HG03457 (cell line): Measurements from ENCODE around the gene ECSCR.
"Not testable (repeated sequence)": the region's sequence is repeated elsewhere in the genome, so short reads cannot be mapped to it uniquely, and the experiment has no call there.

Experiments used
- ATAC-seq: cut with Tn5 transposase; IDR thresholded peaks from one replicate; pipeline ENCODE4 v1.9.1; 2021; ENCODE audit warnings: moderate number of reproducible peaks; ENCODE audit not compliant: unreplicated experiment

The ECSCR gene, protein sequence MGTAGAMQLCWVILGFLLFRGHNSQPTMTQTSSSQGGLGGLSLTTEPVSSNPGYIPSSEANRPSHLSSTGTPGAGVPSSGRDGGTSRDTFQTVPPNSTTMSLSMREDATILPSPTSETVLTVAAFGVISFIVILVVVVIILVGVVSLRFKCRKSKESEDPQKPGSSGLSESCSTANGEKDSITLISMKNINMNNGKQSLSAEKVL

DNA sequence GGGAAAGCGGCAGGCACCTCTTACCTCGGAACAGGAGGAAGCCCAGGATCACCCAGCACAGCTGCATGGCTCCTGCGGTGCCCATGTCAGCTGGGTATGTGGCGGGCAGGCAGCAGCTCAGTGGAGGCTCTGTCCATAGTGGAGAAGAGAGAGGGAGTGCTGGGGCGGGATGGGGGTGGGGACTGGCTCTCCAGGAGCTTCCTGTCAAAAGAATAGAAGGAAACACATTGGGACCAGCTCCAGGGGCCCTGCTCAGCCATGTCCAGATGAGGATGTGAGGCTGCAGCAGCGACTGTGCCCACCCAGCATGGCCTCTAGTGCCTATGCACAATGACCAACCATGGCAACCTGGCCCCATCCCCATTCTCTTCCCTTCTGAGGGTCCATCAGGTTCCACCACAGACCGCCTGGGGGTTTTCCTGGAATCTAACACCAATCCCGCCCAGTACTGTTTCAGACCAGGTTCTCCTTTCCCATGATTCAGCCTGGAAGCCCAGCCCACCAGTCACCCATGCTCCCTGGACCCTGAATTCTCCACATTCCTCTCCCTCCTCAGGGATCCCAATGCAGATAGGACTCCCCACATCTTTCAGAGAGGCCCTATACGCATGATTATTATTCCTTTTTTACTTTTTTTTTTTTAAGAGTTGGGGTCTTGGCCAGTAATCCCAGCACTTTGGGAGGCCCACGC lies at the start of gene ECSCR:
TSS of gene ECSCR (minus strand) at position 158 of the 691 bp plus-strand sequence. CDS start at position 85, 73 bp downstream.
- no peak for ATAC-seq

DNA sequence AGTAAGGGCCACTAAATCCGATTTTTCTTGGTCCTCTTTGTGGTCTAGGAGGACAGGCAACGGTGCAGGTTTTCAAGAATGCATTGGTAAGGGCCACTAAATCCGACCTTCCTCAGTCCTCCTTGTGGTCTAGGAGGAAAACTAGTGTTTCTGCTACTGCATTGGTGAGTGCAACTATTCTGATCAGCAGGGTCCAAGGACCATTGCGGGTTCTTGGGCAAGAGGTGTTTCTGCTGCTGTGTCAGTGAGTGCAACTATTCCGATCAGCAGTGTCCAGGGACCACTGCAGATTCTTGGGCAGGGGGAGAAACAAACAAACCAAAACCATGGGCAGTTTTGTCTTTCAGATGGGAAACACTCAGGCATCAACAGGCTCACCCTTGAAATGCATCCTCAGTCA lies 42.2 kb upstream of the ECSCR start:
- ATAC-seq = not testable (repeated sequence)

DNA sequence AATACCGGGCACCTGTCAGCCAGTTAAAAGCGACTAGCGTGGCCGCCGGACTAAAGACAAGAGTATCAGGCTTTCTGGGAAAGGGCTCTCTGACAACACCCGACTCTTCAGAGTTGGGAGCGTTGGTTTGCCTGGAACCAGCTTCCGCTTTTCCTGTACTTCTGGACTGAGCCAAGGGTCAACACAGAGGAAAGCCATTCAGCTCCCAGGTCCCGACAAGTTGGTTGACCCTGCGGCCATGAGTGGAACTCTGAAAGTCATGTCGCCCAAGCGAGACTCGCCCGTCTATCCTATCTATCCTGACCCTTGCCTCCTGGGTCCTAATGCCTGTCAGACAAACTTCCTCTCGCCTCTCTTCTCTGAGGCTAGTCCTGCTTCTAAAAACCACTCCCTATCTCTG lies 41.3 kb upstream of the ECSCR start:
- ATAC-seq = not testable (repeated sequence)

DNA sequence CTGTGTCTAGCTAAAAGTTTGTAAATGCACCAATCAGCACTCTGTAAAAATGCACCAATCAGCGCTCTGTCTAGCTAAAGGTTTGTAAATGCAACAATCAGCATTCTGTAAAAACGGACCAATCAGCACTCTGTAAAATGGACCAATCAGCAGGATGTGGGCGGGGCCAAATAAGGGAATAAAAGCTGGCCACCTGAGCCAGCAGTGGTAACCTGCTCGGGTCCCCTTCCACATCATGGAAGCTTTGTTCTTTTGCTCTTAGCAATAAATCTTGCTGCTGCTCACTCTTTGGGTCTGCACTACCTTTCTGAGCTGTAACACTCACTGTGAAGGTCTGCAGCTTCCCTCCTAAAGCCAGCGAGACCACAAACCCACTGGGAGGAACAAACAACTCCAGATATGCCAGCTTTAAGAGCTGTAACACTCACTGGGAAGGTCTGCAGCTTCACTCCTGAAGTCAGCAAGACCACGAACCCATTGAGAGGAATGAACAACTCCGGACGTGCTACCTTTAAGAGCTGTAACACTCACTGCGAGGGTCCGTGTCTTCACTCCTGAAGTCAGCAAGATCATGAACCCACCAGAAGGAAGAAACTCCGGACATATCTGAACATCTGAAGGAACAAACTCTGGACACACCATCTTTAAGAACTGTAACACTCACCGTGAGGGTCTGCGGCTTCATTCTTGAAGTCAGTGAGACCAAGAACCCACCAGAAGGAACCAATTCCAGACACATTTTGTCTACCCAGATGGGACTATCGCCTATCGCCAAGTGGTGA lies 40.7 kb upstream of the ECSCR start:
- ATAC-seq = not testable (repeated sequence)

DNA sequence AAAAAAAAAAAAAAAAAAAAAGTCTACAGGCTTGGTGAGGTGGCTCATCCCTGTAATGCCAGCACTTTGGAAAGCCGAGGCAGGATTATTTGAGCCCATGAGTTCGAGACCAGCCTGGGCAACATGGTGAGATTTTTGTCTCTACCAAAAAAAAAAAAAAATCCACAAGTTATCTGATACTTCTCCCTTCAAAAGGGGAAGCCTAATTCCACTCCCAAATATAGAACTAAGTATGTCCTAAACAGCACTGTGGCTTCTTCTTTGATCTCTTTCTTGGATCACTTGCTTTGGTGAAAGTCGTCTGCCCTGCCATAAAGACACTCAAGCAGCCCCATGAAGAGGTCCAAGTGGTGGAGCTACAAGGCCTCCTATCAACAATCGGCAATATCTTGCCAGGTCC lies 38.8 kb upstream of the ECSCR start:
- ATAC-seq = no peak

DNA sequence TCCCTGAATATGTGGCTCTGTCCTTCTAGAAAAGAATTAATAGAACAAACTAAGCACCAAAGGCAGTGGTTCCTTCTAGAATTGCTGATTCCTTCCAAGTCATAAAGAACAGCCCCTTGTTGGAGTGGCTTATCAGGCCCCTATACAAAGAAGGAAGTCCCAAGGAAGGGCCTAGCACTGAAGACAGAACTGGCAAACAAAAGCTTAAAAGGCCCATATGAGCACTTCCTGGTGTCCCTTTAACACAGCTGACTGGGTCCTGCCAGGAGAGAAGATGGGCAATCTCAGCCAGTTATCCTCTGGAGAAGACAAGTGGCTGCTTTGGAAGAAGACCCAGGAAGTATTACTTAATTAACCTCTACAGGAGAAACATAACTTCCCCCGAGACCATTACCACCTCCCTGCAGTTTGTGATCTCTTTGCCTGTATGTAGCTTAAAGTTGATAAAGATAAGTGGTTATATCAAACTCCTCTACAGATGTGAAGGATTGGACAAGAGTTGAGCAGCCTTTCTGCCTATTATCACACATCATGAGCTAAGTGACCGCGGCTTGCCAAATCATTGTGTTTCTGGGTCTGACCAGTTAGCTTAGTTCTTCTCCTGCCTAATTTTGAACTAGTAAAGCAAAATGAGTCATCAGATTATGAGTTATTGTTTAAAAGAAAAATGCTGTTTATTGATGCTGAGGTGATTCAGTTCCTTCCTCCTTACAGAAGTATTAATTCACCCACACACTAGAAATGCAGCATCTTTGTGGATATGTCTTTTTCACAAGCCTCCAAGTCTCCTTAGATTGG lies 33.3 kb upstream of the ECSCR start:
- no peak for ATAC-seq

DNA sequence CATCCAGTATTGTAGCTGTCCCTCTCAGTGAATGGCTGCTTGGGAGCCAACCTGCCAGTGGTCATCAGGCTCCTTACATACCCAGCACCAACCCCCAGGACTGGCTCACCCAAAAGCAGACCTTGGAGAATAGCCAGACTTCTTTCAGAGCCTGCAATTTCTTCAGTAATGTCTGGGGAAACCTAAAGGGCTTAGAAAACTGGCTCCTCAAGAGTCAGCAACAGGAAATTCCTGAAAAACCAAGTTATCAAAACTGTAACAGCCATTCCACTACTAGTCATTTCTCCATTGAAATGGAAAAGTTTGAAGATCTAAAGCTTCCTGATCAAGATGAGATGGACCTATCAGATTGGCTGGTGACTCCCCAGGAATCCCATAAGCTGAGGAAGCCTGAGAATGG lies 32.3 kb upstream of the ECSCR start:
- no peak for ATAC-seq

DNA sequence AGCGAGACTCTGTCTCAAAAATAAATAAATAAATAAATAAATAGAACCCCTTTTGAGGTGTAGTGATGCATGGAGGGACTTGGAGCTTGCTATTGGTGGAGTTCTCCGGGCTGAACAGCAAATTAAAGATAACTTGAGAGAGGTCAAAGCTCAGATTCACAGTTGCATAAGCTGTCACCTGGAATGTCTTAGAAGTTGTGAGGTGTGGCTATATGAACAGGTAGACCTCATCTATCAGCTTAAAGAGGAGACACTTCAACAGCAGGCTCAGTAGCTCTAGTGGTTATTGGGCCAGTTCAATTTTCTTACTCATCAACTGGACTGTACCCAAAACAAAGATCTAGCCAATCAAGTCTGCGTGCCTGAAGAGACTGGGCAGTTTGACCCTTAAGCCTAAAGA lies 31.7 kb upstream of the ECSCR start:
- ATAC-seq = no peak

DNA sequence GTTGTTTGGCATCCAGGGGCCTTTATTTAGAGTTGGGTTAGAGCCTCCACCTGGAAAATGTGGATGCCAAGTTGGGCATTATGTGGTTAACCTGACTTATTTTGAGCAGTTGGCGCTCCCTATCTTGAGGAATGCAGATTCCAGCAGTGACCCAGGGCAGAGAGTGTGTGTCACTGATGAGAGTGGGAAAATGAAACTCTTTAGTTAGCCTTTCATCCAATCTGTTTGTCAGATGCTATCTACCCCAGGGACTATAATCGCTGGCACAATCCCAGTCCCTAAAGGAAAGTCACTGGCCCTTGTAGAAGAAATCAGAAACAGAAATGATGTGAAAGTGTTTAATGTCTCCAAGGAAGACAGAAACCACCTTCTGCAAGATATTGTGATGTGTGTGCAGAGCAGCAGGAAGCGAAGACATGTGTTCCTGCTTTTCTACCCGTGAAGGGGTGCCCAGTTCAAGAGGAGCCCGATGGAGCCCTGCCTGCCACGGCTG lies 30.2 kb upstream of the ECSCR start:
- ATAC-seq = no peak

DNA sequence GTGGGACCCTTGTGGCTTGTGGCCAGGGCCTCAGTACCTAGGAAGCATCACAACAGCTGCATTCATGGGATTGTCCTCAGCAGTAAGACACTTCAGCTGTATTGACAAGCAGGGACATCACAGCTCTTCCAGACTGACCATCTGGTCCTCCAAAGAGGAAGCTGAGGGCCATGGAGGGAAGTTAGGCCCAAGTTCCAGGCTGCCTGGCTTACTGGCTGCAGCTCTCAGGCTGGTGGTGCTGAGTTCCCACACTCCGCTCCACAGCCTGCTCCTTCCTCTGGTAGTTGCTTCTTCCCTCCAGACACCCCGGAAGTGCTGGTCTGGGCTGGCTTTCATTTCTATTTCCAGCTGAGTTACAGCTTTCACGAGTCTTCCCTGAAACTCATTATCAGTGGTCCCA lies 25.7 kb upstream of the ECSCR start:
- ATAC-seq = no peak

DNA sequence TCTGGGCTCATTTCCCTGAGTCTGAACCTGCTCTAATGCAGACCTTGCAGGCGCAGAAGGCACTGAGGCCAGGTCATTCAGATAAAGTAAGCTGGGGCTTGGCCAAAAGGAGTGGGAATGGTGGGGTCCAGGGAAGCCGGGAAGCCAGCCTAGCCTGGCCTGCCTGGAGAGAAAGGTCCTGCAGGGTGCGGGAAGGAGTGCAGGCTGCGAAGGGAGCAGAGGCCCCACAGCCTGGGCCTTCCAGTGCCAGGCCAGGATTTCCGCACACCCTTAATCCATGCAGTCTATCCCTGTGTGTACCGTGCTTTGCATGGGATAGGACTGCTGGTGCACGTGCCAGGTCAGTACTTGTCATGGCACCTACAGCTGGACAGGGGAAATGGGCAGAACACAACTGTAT lies 23.7 kb upstream of the ECSCR start:
- no peak for ATAC-seq

DNA sequence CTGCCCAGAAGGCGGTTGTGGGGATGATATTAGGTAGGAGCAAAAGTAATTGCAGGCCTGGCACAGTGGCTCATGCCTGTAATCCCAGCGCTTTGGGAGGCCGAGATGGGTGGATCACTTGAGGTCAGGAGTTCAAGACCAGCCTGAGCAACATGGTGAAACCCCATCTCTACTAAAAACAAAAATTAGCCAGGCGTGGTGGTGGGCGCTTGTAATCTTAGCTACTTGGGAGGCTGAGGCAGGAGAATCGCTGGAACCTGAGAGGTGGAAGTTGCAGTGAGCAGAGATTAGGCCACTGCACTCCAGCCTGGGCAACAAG lies 20.3 kb upstream of the ECSCR start:
- not testable (repeated sequence) for ATAC-seq

DNA sequence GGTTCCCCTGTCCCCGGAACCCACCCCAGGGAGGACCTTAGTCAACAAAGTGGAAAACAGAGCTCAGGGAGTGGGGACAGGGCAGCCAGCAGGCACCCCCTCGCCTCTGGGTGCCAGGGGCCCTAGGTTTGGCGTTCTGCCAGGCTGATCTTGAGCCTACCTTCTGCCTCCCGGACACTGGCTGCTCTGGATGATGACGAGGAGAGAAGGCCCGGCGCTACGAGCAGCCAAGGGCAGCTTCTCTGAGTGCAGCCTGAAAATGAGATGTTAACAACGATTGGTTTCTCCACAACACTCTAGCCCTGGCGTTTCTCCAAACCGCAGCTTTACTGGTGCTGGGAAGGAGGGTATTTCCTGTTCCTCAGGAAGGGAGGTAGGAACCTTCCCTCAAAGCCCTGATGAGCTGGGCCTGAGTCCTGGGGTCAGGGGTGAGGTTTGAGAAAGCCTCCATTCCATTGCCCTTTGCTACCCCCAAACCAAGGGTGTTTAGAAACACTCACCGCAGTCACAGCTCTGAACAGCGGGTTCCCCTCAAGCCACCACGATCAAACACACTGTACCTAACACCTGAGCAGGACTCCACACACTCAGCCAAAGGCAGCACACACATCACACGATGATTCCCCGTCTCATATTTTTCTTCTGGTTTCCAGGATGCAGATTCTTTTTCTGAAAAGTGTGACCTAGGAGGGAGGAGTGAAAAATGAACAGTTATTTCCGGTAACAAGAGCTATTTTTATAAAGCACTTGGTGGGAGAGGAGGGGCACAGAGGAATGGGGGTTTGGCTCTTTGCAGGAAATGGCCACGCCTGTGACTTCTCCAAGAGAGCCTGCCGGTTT lies 19.7 kb upstream of the ECSCR start, which contains the start of gene STING1:
TSS of gene STING1 (minus strand) at position 709 of the 840 bp plus-strand sequence. CDS start 1,054 bp downstream, outside the sequence.
- no peak for ATAC-seq

DNA sequence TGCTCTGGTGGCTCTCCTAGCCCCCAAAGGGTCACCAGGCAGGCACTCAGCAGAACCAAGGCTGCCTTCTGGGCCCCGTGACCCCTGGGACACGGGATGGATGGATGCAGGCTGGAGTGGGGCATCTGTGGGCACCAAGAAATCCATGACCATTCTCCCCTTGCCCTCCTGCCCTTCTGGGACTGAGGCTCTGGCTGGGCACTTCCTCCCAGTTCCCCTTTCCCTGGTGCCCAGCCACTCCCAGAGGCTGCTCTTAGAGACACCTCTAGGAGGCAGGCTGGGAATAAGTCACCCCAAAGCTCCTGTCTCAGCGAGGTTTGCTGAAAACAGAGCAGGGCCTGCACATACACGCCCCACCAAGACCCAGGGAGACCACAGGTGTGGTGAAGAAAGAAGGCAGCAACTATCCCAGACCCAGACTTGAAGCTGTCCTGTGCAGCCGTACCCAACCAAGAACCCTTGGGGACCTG lies 19.1 kb upstream of the ECSCR start:
- ATAC-seq = no peak

DNA sequence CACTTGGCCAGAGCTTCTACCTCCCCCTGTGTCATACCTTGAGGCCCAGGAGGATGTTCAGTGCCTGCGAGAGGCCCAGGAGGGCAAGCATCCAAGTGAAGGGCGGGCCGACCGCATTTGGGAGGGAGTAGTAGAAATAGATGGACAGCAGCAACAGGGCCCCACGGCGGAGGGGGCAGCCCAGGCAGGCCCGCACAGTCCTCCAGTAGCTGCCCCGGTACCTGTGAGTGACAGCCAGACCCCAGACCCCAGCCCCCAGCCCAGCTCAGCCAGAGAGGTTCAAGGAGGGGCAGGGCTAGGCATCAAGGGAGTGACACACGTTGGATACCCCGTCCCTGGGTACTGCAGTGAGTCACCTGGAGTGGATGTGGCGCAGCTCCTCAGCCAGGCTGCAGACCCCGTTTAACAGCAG lies 18.6 kb upstream of the ECSCR start:
- ATAC-seq = no peak

DNA sequence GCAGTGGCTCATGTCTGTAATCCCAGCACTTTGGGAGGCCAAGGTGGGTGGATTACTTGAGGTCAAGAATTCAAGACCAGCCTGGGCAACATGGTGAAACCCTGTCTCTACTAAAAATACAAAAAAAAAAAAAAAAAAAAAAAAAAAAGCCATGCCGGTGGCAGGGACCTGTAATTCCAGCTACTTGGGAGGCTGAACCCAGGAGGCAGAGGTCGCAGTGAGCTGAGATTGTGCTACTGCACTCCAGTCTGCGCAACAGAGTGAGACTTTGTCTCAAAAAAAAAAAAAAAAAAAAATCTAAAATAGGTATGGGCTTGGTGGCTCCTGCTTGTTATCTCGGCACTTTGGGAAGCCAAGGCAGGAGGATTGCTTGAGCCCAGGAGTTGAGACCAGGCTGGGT lies 17.2 kb upstream of the ECSCR start:
- not testable (repeated sequence) for ATAC-seq

DNA sequence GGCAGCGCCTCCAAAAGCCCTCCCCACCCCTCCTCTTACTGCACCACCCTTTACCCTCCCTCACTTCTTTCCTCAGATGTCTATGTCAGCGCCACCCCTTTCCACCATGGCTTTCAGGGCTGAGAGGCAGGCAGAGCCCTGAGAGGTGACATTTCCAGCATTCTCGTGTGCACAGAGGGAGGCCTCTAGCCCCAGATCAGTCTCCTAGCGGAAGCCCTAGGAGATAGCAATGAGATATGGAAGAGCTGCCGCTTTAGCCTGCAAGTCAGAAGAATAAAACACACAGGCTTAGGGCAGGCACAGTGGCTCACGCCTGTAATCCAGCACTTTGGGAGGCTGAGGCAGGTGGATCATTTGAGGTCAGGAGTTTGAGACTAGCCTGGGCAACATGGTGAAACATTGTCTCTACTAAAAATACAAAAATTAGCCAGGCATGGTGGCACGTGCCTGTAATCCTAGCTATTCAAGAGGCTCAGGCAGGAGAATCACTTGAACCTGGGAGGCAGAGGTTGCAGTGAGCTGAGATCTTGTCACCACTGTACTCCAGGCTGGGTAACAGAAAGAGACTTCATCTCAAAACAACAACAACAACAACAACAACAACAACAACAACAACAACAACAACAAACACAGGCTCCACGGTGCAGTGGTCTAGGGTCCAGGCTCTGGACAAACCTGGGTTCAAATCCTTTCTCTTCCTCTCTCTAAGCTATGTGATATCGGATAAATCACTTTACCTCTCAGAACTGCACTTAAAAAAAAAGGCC lies 16.3 kb upstream of the ECSCR start:
- ATAC-seq = not testable (repeated sequence)

DNA sequence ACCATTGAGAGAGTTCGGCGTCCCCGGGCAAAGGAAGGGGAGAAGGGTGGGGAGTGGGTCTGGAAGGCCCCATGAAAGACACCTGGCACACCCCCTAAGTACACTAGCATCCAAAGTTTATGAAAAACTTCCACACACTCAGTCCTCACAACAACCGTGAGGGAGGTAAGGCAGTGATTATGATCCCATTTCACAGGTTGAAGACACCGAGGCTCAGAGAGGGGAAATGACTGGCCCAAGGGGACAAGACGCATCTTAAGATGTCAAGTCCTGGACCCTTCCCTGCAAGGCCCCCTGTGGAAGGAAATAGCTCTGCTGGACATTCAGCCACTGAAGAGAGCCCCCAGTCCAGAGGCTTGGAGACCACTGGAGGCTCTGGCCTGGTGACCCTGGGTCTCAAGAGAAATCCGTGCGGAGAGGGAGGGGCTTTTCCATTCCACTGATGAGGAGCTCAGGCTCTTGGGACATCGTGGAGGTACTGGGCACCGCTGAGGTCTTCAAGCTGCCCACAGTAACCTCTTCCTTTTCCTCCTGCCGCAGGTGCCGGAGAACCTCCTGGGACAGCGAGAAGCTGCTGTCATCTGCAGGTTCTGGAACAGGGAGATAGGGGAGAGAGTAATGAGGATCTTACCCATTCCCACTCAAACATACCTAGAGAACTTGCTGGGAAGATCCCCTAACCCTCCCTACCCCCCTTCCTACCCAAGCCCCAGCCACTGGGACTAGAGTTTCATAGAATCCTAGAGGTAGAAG lies 13.5 kb upstream of the ECSCR start:
- no peak for ATAC-seq
